ENCODE measurements around the gene LAYN.

LAYN gene

DNA sequence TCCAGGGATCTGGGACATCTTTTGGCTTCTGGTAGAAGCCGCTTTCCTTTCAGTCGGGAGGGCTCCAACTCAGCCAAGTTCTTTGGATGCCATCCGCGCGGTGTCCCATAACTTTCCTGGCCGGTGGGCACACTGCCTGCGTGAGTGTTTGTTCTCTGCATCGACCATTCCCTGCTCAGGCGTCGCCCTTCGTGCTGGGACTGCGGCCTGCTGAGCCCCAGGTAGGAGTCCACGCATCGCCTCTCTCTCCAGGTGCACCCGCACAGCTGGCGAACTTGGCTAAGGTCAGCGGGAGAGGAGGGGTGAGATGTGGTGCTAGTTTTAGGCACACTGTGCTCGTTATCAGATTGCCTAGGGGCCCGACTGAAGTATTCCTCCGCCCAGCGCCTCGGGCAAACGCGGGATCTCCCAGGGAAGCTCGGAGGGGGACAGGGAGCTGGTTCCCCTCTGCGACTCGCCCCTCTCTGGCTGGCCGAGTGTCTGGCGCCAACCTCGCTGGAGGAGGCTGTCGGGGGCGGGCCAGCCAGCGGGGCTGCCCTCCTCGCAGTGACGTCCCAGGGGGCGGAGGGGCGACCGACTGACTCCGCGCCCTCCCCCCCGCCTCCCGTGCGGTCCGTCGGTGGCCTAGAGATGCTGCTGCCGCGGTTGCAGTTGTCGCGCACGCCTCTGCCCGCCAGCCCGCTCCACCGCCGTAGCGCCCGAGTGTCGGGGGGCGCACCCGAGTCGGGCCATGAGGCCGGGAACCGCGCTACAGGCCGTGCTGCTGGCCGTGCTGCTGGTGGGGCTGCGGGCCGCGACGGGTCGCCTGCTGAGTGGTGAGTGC, at the start of gene LAYN:
LAYN (plus strand) TSS at position 607 of the 823 bp plus-strand sequence; CDS start at position 731, 124 bp downstream.
- peak; percentile 48 for DNase-seq

GRCh38 chr11:111494040-111494439, 46.5 kb upstream of the LAYN start:
- DNase-seq: no peak

DNA sequence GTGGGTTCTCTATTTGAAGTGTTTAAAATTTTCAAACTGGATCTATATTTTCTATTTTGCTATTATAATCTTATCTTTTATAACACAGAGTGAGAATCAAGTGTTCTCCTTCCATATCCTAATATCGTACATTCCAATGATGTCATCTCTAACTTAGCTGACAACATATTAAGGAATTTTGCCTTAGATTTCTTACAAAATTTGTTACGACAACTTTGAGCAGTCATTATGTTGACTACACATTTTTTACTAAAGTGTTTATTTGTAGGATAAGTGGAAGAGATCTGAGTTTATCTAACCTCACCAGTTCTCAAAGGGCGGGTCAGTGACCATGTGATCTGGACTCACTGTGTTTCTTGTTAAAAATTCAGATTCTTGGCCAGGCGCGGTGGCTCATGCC, 41.0 kb upstream of the LAYN start:
- no peak for DNase-seq

DNA sequence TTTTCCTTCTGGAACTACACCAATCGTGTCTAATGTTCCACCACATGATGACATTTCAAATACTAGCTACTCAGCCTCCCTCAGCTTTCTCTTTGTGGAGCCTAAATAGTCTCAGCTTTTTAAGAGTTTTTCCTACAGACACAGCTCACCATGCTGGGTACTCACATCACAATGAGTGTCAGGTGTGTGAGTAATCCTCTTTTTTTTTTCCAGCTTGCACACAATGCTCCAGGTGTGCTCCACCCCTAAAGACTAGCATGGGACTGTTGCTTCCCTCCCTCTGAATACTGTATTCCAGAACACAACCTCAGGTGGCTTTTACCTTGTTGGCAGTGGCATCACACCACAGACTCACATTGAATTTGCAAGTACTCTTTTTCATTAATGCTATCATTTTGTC, 40.0 kb upstream of the LAYN start:
- peak; percentile 54 for DNase-seq

DNA sequence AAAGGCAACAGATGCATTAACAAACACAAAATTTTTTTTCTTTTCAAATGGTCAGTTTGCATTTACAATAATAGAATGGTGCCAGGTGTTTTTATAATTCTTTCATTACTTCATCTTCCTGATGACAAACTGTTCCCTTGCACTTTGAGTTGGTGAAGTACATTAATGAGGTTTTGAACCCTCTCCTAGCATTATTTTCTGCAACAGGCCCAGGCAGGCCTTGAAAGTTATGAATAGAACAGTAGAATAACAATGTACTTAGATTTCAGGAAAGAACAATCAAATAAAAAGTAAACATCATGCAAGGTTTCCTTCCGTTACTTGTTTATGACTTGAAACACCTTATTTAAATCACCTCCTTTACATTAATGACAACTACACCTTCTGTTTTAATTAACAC, 37.9 kb upstream of the LAYN start:
- DNase-seq: no peak

DNA sequence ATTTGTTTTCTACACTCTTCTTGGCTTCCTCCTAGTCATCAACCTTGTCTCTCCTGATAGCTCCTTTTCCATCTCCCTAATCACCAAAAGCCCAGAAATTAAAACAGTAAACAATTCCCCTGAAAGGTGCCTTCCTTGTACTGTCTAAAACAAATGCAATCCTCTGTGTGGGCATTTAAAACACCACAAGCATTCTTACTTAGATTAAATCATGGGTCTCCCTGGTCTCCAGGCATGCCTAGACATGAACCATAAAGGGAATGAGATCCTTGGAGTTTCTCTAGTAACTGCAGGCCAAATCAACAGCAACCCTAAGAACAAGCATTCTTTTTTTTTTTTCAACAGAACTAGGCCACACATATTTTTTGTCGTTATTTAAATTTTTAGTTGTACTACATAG, 30.2 kb upstream of the LAYN start:
- DNase-seq: no peak

GRCh38 chr11:111512296-111513239, 28.0 kb upstream of the LAYN start, which contains the start of gene BTG4:
TSS of gene BTG4 (minus strand) at chr11:111512386. CDS start at chr11:111498776, 13,610 bp downstream.
- DNase-seq: peak; percentile 77

DNA sequence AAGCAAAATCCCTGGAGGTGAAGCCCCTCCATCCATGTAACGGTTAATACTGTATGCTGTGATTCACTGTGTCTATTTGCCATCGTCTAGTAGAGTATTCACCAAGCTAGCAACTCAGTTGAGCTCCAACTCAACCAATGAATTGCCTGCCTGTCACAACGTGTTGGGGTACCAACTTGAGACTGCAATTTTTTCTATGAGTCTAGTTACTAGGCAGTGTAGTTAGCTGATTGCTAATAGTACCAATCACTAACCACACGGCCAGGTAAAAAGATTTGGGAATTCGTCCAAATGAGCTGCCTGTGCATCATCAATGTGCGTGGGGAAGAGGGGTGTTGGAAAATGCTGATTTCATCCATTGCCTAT, 27.3 kb upstream of the LAYN start:
- no peak for DNase-seq

- DNase-seq: no peak
These were observed 26.1 kb upstream of the LAYN start, which contains the start of gene HOATZ for GRCh38 chr11:111514216-111515031. TSS of gene HOATZ (plus strand) at chr11:111514778. CDS start at chr11:111514785, 7 bp downstream.

GRCh38 chr11:111515591-111515990, 24.9 kb upstream of the LAYN start:
- no peak for DNase-seq

DNA sequence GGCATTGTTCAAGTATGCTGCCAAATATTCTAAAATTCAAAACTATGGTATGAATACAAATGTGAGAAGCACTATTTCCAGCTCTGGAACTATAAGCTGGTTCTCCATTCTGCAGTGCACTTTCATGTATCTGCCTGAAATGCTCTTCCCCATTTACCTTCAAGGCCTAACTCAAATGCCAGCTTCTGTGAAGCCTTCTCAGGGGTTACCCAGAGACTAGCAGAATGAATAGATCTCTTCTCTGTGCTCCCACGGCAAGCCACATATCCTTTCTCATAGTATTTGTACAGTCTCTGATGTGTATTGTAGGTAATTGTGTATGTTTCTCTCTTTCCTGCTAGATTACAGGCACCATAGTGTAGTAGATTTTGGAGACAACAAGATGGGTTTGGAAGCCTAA, 21.9 kb upstream of the LAYN start:
- DNase-seq: no peak

- no peak for DNase-seq
These were observed 20.0 kb upstream of the LAYN start for GRCh38 chr11:111520560-111520959.

GRCh38 chr11:111521135-111521534, 19.4 kb upstream of the LAYN start:
- no peak for DNase-seq

GRCh38 chr11:111522426-111522825, 18.1 kb upstream of the LAYN start:
- no peak for DNase-seq

GRCh38 chr11:111523343-111523742, 17.2 kb upstream of the LAYN start:
- no peak for DNase-seq

GRCh38 chr11:111524056-111524455, 16.5 kb upstream of the LAYN start:
- no peak for DNase-seq

DNA sequence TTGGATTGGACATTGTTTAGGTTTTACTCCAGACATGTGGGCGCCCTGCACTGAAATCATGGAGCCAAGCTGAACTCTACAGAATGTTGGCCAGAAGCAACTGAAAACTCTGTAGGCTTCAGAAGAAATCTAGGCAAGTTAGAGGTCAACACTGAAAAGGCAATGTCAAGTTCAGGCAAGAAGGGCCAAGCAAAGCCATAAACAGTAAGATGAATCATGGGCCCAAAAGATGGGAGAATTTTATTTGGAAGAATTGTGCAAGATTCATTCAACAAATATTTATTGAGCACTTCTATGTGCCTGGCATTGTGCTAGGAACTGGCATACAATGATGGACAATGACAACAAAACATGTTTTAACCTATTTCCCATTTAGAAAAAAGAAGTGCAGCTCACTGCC, 15.1 kb upstream of the LAYN start:
- DNase-seq: no peak

GRCh38 chr11:111526501-111526900, 14.0 kb upstream of the LAYN start:
- peak; percentile 23 for DNase-seq

GRCh38 chr11:111527279-111527678, 13.2 kb upstream of the LAYN start:
- no peak for DNase-seq

DNA sequence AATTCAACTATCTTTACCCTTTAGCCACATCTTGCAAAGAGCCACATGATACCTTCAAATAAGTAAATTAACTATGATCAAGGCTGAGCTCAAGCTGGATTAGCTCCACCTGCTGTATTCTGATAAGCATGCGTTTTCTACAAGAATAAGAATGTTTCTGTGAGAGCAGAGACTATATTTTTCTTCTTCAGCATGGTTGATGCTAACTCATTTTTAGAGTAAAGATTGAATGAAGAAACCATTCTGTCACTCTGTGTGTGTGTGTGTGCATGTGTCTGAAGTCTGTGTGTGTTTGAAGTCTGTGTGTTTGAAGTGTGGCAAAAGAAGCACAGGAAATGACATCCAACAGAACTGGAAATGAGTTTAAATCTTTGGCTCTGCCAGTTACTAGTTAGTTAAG, 12.0 kb upstream of the LAYN start:
- peak; percentile 14 for DNase-seq

- no peak for DNase-seq
These were observed 10.4 kb upstream of the LAYN start for GRCh38 chr11:111530091-111530490.

DNA sequence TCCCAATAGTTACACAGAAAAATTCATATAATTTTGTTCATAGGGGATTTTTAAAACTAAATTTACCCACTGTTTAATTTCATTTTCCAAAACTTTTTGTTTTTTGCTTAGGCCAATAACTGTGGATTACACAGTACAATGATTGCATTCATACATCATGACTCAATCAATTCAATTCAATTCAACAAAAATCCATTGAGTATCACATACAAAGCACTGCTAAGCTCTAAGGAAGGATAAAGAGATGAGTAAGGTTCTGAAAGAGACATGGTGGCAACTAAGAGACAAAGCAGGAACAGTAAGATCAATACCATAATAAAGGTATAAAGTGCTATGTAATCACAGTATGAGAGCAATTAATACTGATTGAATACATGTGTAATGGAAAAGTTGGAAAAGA, 9.4 kb upstream of the LAYN start:
- DNase-seq: no peak

Measured in DMS53 (cell line).